Kidney epithelial cell (primary cell): ENCODE data around the gene ACTBL2. TPM values are rescaled to one million over a fixed set of nuclear protein-coding genes. Genes with fewer than 3 reads are reported as not detected.

Source experiments
- DNase-seq: peaks from one replicate; pipeline ENCODE4 v3.0.0-alpha.2; 2010; ENCODE audit warnings: low read depth
- H3K27me3 ChIP-seq: 2 replicates; pipeline ENCODE4 v1.6.0; 2011; ENCODE audit warnings: low read length; ENCODE audit not compliant: control insufficient read depth, insufficient read depth
- H3K36me3 ChIP-seq: 2 replicates; pipeline ENCODE4 v1.5.1; 2011; ENCODE audit warnings: low read length; ENCODE audit not compliant: control insufficient read depth, insufficient read depth
- H3K4me3 ChIP-seq: 2 replicates; pipeline ENCODE4 v1.5.1; 2011; ENCODE audit warnings: low read depth, mild to moderate bottlenecking, control low read depth, low read length
- CTCF ChIP-seq: IDR thresholded peaks from 2 replicates; pipeline ENCODE4 v1.5.1; 2011; ENCODE audit warnings: mild to moderate bottlenecking, moderate library complexity, low read length, control low read depth, inconsistent platforms; ENCODE audit not compliant: insufficient read depth, poor library complexity, severe bottlenecking
- total RNA-seq: library from RNA; depleted of rRNA; stranded (reverse); fragments of >200 nt; gene quantifications from 2 replicates; pipeline ENCODE4 v1.2.3, GENCODE V29; 2015

The ACTBL2 gene
- total RNA-seq, 1 donor from 2014 or later = 1.3 TPM

- DNase-seq = no peak
- H3K27me3 ChIP-seq = no peaks in the 10 kb centered on the region
Measured at GRCh38 chr5:57505272-57506200, 22.9 kb upstream of the ACTBL2 start.

DNA sequence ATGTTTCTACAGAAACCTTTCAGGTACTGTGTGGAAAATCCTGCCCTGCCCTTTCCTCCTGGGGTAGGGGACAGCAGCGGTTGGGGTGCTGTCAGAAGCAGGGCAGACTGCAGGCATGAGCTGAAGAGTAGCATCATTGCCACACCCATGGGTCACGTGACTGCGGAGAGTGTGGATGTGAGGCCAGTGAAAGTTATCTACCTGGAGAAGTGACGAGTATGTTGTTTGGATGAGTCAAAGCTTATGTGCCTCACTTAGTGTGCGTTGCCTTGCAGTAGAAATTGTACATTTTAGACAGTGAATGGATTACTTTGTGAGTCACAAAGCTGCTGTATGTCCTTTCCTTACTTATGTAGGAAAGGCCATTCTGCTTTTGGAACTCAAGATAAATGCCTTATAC, 21.7 kb upstream of the ACTBL2 start:
- TF ChIP-seq CTCF = no peak
- Histone ChIP-seq H3K4me3 (no peak overlapping the region), H3K36me3 (no peaks in the 10 kb centered on the region), H3K27me3 (no peaks in the 10 kb centered on the region)
- DNase-seq = no peak

More at GRCh38 chr5:57505272-57506200, 22.9 kb upstream of the ACTBL2 start:
- no peak overlapping the region for H3K4me3 ChIP-seq
- no peak for TF ChIP-seq CTCF
- no peaks in the 10 kb centered on the region for H3K36me3 ChIP-seq

- Histone ChIP-seq H3K36me3 (no peaks in the 10 kb centered on the region), H3K27me3 (no peaks in the 10 kb centered on the region), H3K4me3 (no peak overlapping the region)
- TF ChIP-seq CTCF = no peak
- DNase-seq = no peak
Measured at GRCh38 chr5:57503433-57503832, 20.8 kb upstream of the ACTBL2 start.

DNA sequence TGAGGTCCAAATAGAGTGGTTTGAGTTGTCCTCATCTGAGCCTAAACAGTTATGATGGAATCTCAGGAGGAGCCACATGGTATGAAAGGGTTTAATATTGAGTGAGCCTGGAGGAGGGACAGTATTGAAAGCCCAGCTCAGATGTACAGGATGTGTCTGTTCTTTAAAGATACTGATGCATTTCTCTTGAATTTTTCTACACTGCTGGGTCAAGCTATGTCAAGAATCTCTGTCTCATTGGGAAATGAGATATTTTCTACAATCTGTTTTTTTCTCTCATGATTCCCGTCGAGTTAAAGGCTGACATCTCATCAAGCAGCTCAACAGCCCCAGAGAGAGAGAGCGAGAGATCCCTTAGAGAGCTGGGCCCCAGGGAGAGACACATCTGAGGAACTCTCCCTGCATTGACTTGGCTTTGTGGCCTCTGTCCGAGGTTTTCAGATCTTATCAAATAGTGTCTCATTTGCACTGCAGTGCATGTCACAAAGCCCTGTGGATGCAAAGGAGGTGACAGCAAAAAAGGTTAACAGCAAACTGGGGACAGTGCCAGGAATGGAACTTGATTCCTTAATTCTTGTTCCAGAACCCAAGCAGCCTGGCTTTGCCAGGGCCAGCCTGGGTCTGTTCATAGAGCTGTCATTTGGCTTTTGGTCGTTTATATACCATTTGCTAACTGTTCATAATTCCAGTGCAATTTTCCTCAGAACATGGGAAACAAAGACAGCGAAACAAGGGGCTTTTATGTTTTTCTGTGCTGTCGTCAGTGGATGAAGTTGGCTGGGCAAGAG, 19.0 kb upstream of the ACTBL2 start:
- Histone ChIP-seq H3K4me3 (no peak overlapping the region), H3K36me3 (no peaks in the 10 kb centered on the region), H3K27me3 (no peaks in the 10 kb centered on the region)
- no peak for DNase-seq
- no peak for TF ChIP-seq CTCF

- no peaks in the 10 kb centered on the region for H3K27me3 ChIP-seq
- DNase-seq = no peak
- no peak overlapping the region for H3K4me3 ChIP-seq
Measured at GRCh38 chr5:57499262-57500050, 16.8 kb upstream of the ACTBL2 start.

More at GRCh38 chr5:57499262-57500050, 16.8 kb upstream of the ACTBL2 start:
- peak; percentile 67 for TF ChIP-seq CTCF
- no peaks in the 10 kb centered on the region for H3K36me3 ChIP-seq
